K562 (cell line): Measurements from ENCODE around the gene ANKRD44. TPM values are rescaled to one million over a fixed set of nuclear protein-coding genes. Genes with fewer than 3 reads are reported as not detected.

Source experiments
- ATAC-seq: fragments of 200-7000 bp; cut with Tn5 transposase; 3 replicates; pipeline ENCODE4 v1.9.1; 2020; ENCODE audit warnings: moderate library complexity
- BruUV-seq: library from RNA; stranded (reverse); fragments of 400-500 nt; replicated peaks from 2 replicates; lab custom pipeline; 2021; lab: Mats Ljungman, UMichigan
- CTCF ChIA-PET: fragments of 300-600 bp; formaldehyde crosslinking; extraction: SDS; loops from one replicate; lab custom pipeline; 2021; ENCODE audit warnings: low intra/inter-chr PET ratio; lab: Yijun Ruan, JAX
- POLR2A ChIA-PET: fragments of 300-600, 350-650 bp; sonication (Branson Sonifier 250); formaldehyde crosslinking; extraction: SDS; loops from one replicate; lab custom pipeline; 2021; ENCODE audit warnings: antibody characterized with exemption, inconsistent platforms; lab: Yijun Ruan, JAX
- DNase-seq, 4 experiments: peaks; one replicate each; pipeline versions ENCODE4 v3.0.0 to v3.0.0-alpha.2; 2011 to 2018; ENCODE audit warnings: low spot score in 3 of 4, mixed read lengths in 3 of 4; ENCODE audit errors: extremely low read depth in 1 of 4
- FAIRE-seq: peaks from 2 replicates; lab custom pipeline; 2011; peaks lifted over from hg19 to GRCh38; lab: Jason Lieb, UNC
- H2AFZ ChIP-seq: 2 replicates; pipeline ENCODE4 v1.6.0; 2011; ENCODE audit warnings: low read depth, low read length, control low read depth, inconsistent platforms
- H3K27ac ChIP-seq: fragments of 200-600 bp; 3 replicates; pipeline ENCODE4 v1.8.0; 2011; ENCODE audit warnings: low read depth, mild to moderate bottlenecking, control low read depth, inconsistent platforms, low read length, moderate library complexity, mixed read lengths; ENCODE audit errors: extremely low read depth
- H3K27me3 ChIP-seq, 2 experiments: fragments of 300-600 bp in 1 of 2; 2 replicates in 1 of 2; 3 replicates in 1 of 2; pipeline versions ENCODE4 v1.6.0 to v1.8.0; 2011; ENCODE audit warnings: inconsistent platforms in 2 of 2, low read length in 2 of 2, mild to moderate bottlenecking in 1 of 2, mixed read lengths in 1 of 2, moderate library complexity in 1 of 2; ENCODE audit not compliant: control insufficient read depth in 2 of 2, insufficient read depth in 2 of 2
- H3K36me3 ChIP-seq: fragments of 300-600 bp; 3 replicates; pipeline ENCODE4 v1.8.0; 2011; ENCODE audit warnings: mild to moderate bottlenecking, low read length, inconsistent platforms; ENCODE audit not compliant: control insufficient read depth, insufficient read depth
- H3K4me1 ChIP-seq, 2 experiments: fragments of 200-600 bp in 1 of 2; replicated peaks in 1 of 2; 2 replicates in 1 of 2; 3 replicates in 1 of 2; pipeline versions ENCODE4 v1.5.1 to v1.8.0; 2011; ENCODE audit warnings: inconsistent platforms in 2 of 2, low read length in 2 of 2, mild to moderate bottlenecking in 1 of 2, mixed read lengths in 1 of 2, moderate library complexity in 1 of 2; ENCODE audit not compliant: control insufficient read depth in 2 of 2, insufficient read depth in 2 of 2
- H3K4me2 ChIP-seq: 2 replicates; pipeline ENCODE4 v1.6.1; 2011; ENCODE audit warnings: low read length, control low read depth, inconsistent platforms, mixed read lengths; ENCODE audit not compliant: insufficient read depth
- H3K4me3 ChIP-seq: fragments of 200-600 bp; sonication (generic), shearing (Covaris generic); 2 replicates; pipeline ENCODE4 v1.5.1; 2016; ENCODE audit warnings: control low read depth, inconsistent platforms
- H3K79me2 ChIP-seq: fragments of 200-600 bp; 3 replicates; pipeline ENCODE4 v1.8.0; 2011; ENCODE audit warnings: low read length, inconsistent platforms; ENCODE audit not compliant: control insufficient read depth, insufficient read depth
- H3K9ac ChIP-seq, 2 experiments: 2 replicates each; pipeline versions ENCODE4 v1.6.0 to v1.6.1; 2011; ENCODE audit warnings: low read depth in 2 of 2, low read length in 2 of 2, control low read depth in 1 of 2, inconsistent platforms in 1 of 2, mild to moderate bottlenecking in 1 of 2, mixed read lengths in 1 of 2; ENCODE audit not compliant: insufficient read depth in 1 of 2
- H3K9me1 ChIP-seq: one replicate; pipeline ENCODE4 v1.6.0; 2011; ENCODE audit warnings: inconsistent platforms, mild to moderate bottlenecking, low read length, moderate library complexity; ENCODE audit not compliant: control insufficient read depth, insufficient read depth
- H3K9me3 ChIP-seq: replicated peaks from 2 replicates; pipeline ENCODE4 v1.5.1; 2011; ENCODE audit warnings: low read depth, low read length, inconsistent platforms; ENCODE audit not compliant: control insufficient read depth, insufficient read depth
- H4K20me1 ChIP-seq: replicated peaks from 2 replicates; pipeline ENCODE4 v1.6.1; 2011; ENCODE audit warnings: low read length, inconsistent platforms, mixed read lengths; ENCODE audit not compliant: control insufficient read depth, insufficient read depth
- ARNT ChIP-seq, 2 experiments: fragments of 450-650 bp; IDR thresholded peaks; 2 replicates each; pipeline ENCODE4 v1.6.1; 2016; ENCODE audit warnings: mild to moderate bottlenecking in 1 of 2
- CBFA2T3 ChIP-seq: fragments of 450-650 bp; IDR thresholded peaks from 2 replicates; pipeline ENCODE4 v1.6.1; 2017
- DMBX1 ChIP-seq: fragments of 250-450 bp; sonication (Bioruptor Pico); IDR thresholded peaks from 2 replicates; pipeline ENCODE4 v1.8.0; 2022; ENCODE audit warnings: inconsistent platforms, mild to moderate bottlenecking, moderate library complexity, borderline replicate concordance
- EHMT2 ChIP-seq: fragments of 450-650 bp; IDR thresholded peaks from 2 replicates; pipeline ENCODE4 v1.6.1; 2018; ENCODE audit warnings: antibody characterized with exemption
- KDM1A ChIP-seq, 2 experiments: fragments of 450-650 bp; IDR thresholded peaks; 2 replicates each; pipeline ENCODE4 v1.6.1; 2016; ENCODE audit warnings: mild to moderate bottlenecking in 2 of 2
- PYGO2 ChIP-seq: fragments of 450-650 bp; IDR thresholded peaks from 2 replicates; pipeline ENCODE4 v1.6.1; 2016; ENCODE audit warnings: mild to moderate bottlenecking, missing genetic modification characterization, moderate library complexity, missing compliant biosample characterization
- TEAD2 ChIP-seq: fragments of 450-650 bp; IDR thresholded peaks from 2 replicates; pipeline ENCODE4 v1.6.1; 2016; ENCODE audit warnings: missing genetic modification characterization, control low read depth, missing compliant biosample characterization
- WGBS: fragments of 100-300 bp; shearing (Covaris generic); methylation state at CpG from one replicate; pipeline ENCODE4 v1.1.6; 2016; ENCODE audit warnings: low coverage, mixed read lengths; ENCODE audit not compliant: insufficient coverage; ENCODE audit errors: missing lambda C conversion rate; 5-methylcytosine and 5-hydroxymethylcytosine counted together
- in situ Hi-C: fragments of 300-500 bp; cut with MboI; formaldehyde crosslinking; loops from 4 replicates; pipeline ENCODE4 v1.15.0; 2018; ENCODE audit warnings: inconsistent platforms, mixed read lengths
- intact Hi-C: fragments of 100-400 bp; cut with micrococcal nuclease; formaldehyde crosslinking; loops from 2 replicates; pipeline ENCODE4 v1.14.2; 2022
- polyA plus RNA-seq, 8 experiments: library from polyadenylated mRNA; depleted of rRNA in 4 of 8; stranded (reverse) in 5 of 8; unstranded in 3 of 8; fragments of >200 nt; fragmentation: Nextera tagmentation in 2 of 8; fragmentation: Illumina TruSeq in 1 of 8; extraction: Ambion mirVana in 2 of 8; extraction: Trizol in 1 of 8; gene quantifications; 2 replicates each; pipeline versions ENCODE4 v1.2.1 to v1.2.3, GENCODE V29; 2011 to 2014; ENCODE audit warnings: inconsistent platforms in 1 of 8, missing spikeins in 1 of 8
- total RNA-seq, 7 experiments: library from RNA; depleted of rRNA in 6 of 7; stranded (reverse); fragments of >200 nt in 6 of 7; fragmentation: Illumina TruSeq in 2 of 7; extraction: Trizol in 2 of 7; gene quantifications; 2 replicates each; pipeline versions ENCODE4 v1.2.1 to v1.2.3, GENCODE V29; 2011 to 2021; ENCODE audit warnings: low replicate concordance in 1 of 7
- TF ChIP-seq, protein P1 (sequence below), 2 experiments: IDR thresholded peaks; 2 replicates each; pipeline ENCODE4 v1.6.1; 2012; ENCODE audit warnings: improper control_type of control experiment in 2 of 2, low read depth in 2 of 2, low read length in 2 of 2, borderline replicate concordance in 1 of 2

ANKRD44 gene
- total and polyA plus RNA-seq, 9 of the 15 experiments (the other 6 are each of a cell fraction or from before 2014, with no cell fraction given), result 0.03 to 0.64 (median 0.07) TPM; not detected in 3

DNA sequence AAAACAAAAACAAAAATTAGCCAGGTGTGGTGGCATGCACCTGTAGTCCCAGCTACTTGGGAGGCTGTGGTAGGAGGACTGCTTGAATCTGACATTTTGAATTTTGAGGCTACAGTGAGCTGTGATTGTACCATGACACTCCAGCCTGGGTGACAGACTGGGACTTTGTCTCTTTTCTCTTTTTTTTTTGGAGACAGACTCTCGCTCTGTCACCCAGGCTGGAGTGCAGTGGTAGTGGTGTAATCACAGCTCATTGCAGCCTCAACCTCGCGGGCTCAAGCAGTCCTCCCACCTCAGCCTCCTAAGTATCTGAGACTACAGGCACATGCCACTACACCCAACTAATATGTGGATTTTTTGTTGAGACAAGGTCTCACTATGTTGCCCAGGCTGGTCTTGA lies 35.6 kb downstream of the ANKRD44 start:
- Histone ChIP-seq H3K27ac (no peak overlapping the region), H3K4me1 (no peaks in the 10 kb centered on the region)
- TF ChIP-seq TEAD2, result no peak
- no peak for TF ChIP-seq PYGO2 (tag)
- no peak for TF ChIP-seq KDM1A (IDR thresholded peaks at IDR 0.05)
- no peak for TF ChIP-seq CBFA2T3
- TF ChIP-seq DMBX1 (CRISPR knock-in tag), result no peak
- no peak for TF ChIP-seq EHMT2
- TF ChIP-seq, protein P1, sequence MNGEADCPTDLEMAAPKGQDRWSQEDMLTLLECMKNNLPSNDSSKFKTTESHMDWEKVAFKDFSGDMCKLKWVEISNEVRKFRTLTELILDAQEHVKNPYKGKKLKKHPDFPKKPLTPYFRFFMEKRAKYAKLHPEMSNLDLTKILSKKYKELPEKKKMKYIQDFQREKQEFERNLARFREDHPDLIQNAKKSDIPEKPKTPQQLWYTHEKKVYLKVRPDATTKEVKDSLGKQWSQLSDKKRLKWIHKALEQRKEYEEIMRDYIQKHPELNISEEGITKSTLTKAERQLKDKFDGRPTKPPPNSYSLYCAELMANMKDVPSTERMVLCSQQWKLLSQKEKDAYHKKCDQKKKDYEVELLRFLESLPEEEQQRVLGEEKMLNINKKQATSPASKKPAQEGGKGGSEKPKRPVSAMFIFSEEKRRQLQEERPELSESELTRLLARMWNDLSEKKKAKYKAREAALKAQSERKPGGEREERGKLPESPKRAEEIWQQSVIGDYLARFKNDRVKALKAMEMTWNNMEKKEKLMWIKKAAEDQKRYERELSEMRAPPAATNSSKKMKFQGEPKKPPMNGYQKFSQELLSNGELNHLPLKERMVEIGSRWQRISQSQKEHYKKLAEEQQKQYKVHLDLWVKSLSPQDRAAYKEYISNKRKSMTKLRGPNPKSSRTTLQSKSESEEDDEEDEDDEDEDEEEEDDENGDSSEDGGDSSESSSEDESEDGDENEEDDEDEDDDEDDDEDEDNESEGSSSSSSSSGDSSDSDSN (IDR thresholded peaks at IDR 0.05; ENCODE audit: borderline replicate concordance in 1 of 2, low read depth in 2 of 2, low read length in 2 of 2), result no peak
- no peak for TF ChIP-seq ARNT (IDR thresholded peaks at IDR 0.05)
- TF ChIP-seq, all 486 proteins: peak for 0
- no peak overlapping the region for H3K4me3 ChIP-seq
- H3K9me3 ChIP-seq, result no peaks in the 10 kb centered on the region
- no peak overlapping the region for H3K9ac ChIP-seq
- no peaks in the 10 kb centered on the region; a peak in 2 of 5 replicates for H3K27me3 ChIP-seq
- no TSS peak for BruUV-seq
- no peaks in the 10 kb centered on the region for H3K36me3 ChIP-seq
- H4K20me1 ChIP-seq, result no peaks in the 10 kb centered on the region
- intact Hi-C loops (no loop called here), in situ Hi-C loops (no loop called here)
- FAIRE-seq, result no peak
- ChIA-PET CTCF (no interaction called here), POLR2A (no interaction called here)
- ATAC-seq, result no peak
- no peaks in the 10 kb centered on the region for H3K79me2 ChIP-seq
- H3K4me2 ChIP-seq, result no peak overlapping the region
- no peak for DNase-seq
- no peaks in the 10 kb centered on the region for H3K9me1 ChIP-seq
- no peak overlapping the region for H2AFZ ChIP-seq
- WGBS, result 0% methylated on average over 3 of the region's 3 CpGs
